HL-60 (cell line): ENCODE data around the gene OSTF1.

Source experiments
- DNase-seq, 2 experiments: peaks; one replicate each; pipeline ENCODE4 v3.0.0-alpha.2; 2010 to 2020; ENCODE audit warnings: low read depth in 1 of 2, low spot score in 1 of 2
- H3K27ac ChIP-seq: fragments of 250-450 bp; sonication (Bioruptor Pico); replicated peaks from 2 replicates; pipeline ENCODE4 v1.5.1; 2020; ENCODE audit warnings: mild to moderate bottlenecking, moderate library complexity
- H3K27me3 ChIP-seq: fragments of 250-450 bp; sonication (Bioruptor Pico); 2 replicates; pipeline ENCODE4 v1.5.1; 2021; ENCODE audit warnings: mild to moderate bottlenecking, moderate library complexity; ENCODE audit not compliant: insufficient read depth, poor library complexity, severe bottlenecking
- H3K4me3 ChIP-seq: replicated peaks from 2 replicates; pipeline ENCODE4 v1.5.1; 2011; ENCODE audit warnings: mild to moderate bottlenecking, control low read depth, low read length; ENCODE audit not compliant: insufficient read depth
- GABPA ChIP-seq: IDR thresholded peaks from 2 replicates; pipeline ENCODE4 v1.6.1; 2012; ENCODE audit warnings: low read depth
- POLR2AphosphoS5 ChIP-seq: IDR thresholded peaks from 2 replicates; pipeline ENCODE4 v1.6.1; 2012; ENCODE audit warnings: low read depth
- SPI1 ChIP-seq: IDR thresholded peaks from 2 replicates; pipeline ENCODE4 v1.6.1; 2012; ENCODE audit warnings: low read depth, mild to moderate bottlenecking, borderline replicate concordance
- TF ChIP-seq, protein P1 (sequence below): IDR thresholded peaks from one replicate; pipeline ENCODE4 v1.5.1; 2011; ENCODE audit warnings: low read length, control low read depth, inconsistent platforms; ENCODE audit not compliant: insufficient read depth
- TF ChIP-seq, protein P2 (sequence below): IDR thresholded peaks from 2 replicates; pipeline ENCODE4 v1.6.1; 2012; ENCODE audit warnings: low read depth; ENCODE audit not compliant: insufficient replicate concordance

Gene OSTF1

GRCh38 chr9:75170898-75171360 lies 82.6 kb downstream of the OSTF1 start:
- Histone ChIP-seq H3K27me3 (no peaks in the 10 kb centered on the region), H3K4me3 (no peak overlapping the region), H3K27ac (no peak overlapping the region)
- DNase-seq = no peak
- TF ChIP-seq SPI1 (no peak), GABPA (no peak), POLR2AphosphoS5 (no peak)
- TF ChIP-seq, protein P1, sequence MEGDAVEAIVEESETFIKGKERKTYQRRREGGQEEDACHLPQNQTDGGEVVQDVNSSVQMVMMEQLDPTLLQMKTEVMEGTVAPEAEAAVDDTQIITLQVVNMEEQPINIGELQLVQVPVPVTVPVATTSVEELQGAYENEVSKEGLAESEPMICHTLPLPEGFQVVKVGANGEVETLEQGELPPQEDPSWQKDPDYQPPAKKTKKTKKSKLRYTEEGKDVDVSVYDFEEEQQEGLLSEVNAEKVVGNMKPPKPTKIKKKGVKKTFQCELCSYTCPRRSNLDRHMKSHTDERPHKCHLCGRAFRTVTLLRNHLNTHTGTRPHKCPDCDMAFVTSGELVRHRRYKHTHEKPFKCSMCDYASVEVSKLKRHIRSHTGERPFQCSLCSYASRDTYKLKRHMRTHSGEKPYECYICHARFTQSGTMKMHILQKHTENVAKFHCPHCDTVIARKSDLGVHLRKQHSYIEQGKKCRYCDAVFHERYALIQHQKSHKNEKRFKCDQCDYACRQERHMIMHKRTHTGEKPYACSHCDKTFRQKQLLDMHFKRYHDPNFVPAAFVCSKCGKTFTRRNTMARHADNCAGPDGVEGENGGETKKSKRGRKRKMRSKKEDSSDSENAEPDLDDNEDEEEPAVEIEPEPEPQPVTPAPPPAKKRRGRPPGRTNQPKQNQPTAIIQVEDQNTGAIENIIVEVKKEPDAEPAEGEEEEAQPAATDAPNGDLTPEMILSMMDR = no peak
- TF ChIP-seq, protein P2, sequence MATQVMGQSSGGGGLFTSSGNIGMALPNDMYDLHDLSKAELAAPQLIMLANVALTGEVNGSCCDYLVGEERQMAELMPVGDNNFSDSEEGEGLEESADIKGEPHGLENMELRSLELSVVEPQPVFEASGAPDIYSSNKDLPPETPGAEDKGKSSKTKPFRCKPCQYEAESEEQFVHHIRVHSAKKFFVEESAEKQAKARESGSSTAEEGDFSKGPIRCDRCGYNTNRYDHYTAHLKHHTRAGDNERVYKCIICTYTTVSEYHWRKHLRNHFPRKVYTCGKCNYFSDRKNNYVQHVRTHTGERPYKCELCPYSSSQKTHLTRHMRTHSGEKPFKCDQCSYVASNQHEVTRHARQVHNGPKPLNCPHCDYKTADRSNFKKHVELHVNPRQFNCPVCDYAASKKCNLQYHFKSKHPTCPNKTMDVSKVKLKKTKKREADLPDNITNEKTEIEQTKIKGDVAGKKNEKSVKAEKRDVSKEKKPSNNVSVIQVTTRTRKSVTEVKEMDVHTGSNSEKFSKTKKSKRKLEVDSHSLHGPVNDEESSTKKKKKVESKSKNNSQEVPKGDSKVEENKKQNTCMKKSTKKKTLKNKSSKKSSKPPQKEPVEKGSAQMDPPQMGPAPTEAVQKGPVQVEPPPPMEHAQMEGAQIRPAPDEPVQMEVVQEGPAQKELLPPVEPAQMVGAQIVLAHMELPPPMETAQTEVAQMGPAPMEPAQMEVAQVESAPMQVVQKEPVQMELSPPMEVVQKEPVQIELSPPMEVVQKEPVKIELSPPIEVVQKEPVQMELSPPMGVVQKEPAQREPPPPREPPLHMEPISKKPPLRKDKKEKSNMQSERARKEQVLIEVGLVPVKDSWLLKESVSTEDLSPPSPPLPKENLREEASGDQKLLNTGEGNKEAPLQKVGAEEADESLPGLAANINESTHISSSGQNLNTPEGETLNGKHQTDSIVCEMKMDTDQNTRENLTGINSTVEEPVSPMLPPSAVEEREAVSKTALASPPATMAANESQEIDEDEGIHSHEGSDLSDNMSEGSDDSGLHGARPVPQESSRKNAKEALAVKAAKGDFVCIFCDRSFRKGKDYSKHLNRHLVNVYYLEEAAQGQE = no peak

GRCh38 chr9:75175395-75175794 lies 87.1 kb downstream of the OSTF1 start:
- no peak for DNase-seq
- TF ChIP-seq SPI1 = no peak
- no peak for TF ChIP-seq POLR2AphosphoS5
- TF ChIP-seq GABPA = no peak
- TF ChIP-seq, protein P2 = no peak
- TF ChIP-seq, protein P1 = no peak
- Histone ChIP-seq H3K27me3 (no peaks in the 10 kb centered on the region), H3K27ac (no peak overlapping the region), H3K4me3 (no peak overlapping the region)

- Histone ChIP-seq H3K27ac (no peak overlapping the region), H3K4me3 (no peak overlapping the region), H3K27me3 (no peaks in the 10 kb centered on the region)
- TF ChIP-seq GABPA (no peak), POLR2AphosphoS5 (no peak), SPI1 (no peak)
- TF ChIP-seq, protein P2 = no peak
- TF ChIP-seq, protein P1 = no peak
- no peak for DNase-seq
These were observed 87.7 kb downstream of the OSTF1 start for GRCh38 chr9:75176037-75176436.
